Measurements from ENCODE around the gene MRE11.
A peak's percentile ranks its signal among the peaks of the same experiment; 100 is the strongest.

GRCh38 chr11:94494126-94494680 is 559 bp upstream of the MRE11 start:
- TF ChIP-seq CTCF (conservative IDR thresholded peaks at IDR 0.05; ENCODE audit: low read length) = peak; percentile 9; the same call in 1 of the 2 replicates
- TF ChIP-seq EZH2phosphoT487 (IDR thresholded peaks at IDR 0.05; ENCODE audit: borderline replicate concordance, low read depth, low read length) = no peak

Data from OCI-LY7 (cell line).